ENCODE data around the gene MICALL2.

- TF ChIP-seq CTCF (IDR thresholded peaks at IDR 0.05) (no peak), POLR2A (IDR thresholded peaks at IDR 0.05) (no peak)
These were observed 25.9 kb upstream of the MICALL2 start for GRCh38 chr7:1485156-1485555.
